ENCODE measurements around the gene E2F6. TPM values are rescaled to one million over a fixed set of nuclear protein-coding genes. Genes with fewer than 3 reads are reported as not detected.

Gene E2F6
- total RNA-seq, 1 experiment from 2014 or later = 16.1 TPM

DNA sequence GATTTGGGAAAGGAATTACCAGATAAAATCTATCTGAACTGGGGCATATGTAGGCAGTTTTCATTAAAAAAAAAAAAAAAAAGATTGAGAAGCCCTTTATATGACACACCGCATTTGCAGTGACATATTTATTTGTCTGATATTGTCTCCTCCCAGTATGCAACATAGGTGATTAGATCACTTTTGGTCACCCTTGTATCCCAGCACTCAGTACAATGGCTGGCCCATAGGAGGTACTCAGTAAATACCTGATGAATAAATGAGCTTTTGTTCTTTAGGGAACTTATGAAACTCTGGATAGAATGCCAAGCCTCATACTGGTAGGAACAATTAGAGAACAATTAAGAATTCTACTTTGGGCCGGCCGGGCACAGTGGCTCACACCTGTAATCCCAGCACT is 22.8 kb upstream of the E2F6 start:
- CTCF ChIA-PET = interaction anchor here (0.6 to 6.4 kb wide), 3 partner anchors 70 to 369 kb away, joined by 3 to 74 read pairs (median 5); no protein-coding TSS in a partner anchor
- H3K4me3 Mint-ChIP-seq (ENCODE audit: unreplicated experiment) = no peak overlapping the region

DNA sequence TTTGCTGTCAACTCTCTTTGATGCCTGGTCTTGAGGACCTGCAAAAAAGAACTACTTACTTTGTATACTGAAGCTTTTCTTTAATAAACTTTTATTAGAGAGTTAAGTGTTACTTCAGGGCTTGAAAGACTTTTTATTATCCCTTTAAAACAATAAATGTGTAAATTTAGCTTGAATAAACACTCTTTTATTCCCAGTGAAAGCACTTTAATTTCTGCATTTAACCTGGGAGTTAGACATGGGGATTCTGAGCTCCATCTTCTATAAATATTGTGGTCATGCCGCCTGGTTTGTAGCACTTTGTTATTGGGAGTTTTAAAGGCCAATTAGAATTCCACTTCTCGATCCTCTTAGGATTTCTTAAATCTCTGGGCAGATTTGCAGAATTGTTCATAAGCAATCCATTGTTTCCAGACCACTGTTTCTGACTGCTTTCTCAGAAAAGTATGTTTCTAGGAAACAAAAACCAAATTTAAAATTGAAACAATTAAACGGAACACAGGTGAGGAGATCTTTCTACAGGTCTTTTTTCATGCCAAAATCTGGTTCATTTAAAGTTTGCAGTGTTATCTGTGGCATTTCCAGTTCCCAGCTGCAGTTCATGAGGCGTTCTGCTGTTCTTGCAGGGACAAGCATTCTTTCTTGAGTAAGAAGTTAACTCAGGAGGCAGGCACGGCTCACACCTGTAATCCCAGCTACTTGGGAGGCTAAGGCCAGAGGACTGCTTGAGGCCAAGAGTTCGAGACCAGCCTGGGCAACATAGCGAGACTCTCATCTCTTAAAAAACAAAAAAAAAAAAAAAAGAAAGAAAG is 18.1 kb upstream of the E2F6 start:
- CTCF ChIA-PET = interaction anchor here (0.6 to 6.4 kb wide), 6 partner anchors 19 to 1522 kb away, joined by 3 to 74 read pairs (median 4); no protein-coding TSS in a partner anchor
- no peak overlapping the region for H3K27ac Mint-ChIP-seq (ENCODE audit: low read depth, unreplicated experiment)
- peaks cover 8% of the 10 kb centered on the region for H3K4me1 Mint-ChIP-seq (ENCODE audit: insufficient read depth, unreplicated experiment)
- TF ChIP-seq, protein P1, sequence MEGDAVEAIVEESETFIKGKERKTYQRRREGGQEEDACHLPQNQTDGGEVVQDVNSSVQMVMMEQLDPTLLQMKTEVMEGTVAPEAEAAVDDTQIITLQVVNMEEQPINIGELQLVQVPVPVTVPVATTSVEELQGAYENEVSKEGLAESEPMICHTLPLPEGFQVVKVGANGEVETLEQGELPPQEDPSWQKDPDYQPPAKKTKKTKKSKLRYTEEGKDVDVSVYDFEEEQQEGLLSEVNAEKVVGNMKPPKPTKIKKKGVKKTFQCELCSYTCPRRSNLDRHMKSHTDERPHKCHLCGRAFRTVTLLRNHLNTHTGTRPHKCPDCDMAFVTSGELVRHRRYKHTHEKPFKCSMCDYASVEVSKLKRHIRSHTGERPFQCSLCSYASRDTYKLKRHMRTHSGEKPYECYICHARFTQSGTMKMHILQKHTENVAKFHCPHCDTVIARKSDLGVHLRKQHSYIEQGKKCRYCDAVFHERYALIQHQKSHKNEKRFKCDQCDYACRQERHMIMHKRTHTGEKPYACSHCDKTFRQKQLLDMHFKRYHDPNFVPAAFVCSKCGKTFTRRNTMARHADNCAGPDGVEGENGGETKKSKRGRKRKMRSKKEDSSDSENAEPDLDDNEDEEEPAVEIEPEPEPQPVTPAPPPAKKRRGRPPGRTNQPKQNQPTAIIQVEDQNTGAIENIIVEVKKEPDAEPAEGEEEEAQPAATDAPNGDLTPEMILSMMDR (IDR thresholded peaks at IDR 0.05; ENCODE audit: unreplicated experiment) = no peak
- no peaks in the 10 kb centered on the region for H3K36me3 Mint-ChIP-seq (ENCODE audit: insufficient read depth, unreplicated experiment)
- peaks cover 19% of the 10 kb centered on the region for H3K27me3 Mint-ChIP-seq (ENCODE audit: insufficient read depth, unreplicated experiment)
- no peaks in the 10 kb centered on the region for H3K9me3 Mint-ChIP-seq (ENCODE audit: unreplicated experiment)
- H3K4me3 Mint-ChIP-seq (ENCODE audit: unreplicated experiment) = peak overlapping the region; percentile 81
- no peak for DNase-seq (ENCODE audit: unreplicated experiment)
- POLR2A ChIA-PET = interaction anchor here (0.7 to 0.9 kb wide), 3 partner anchors 13 to 98 kb away, joined by 3 read pairs; no protein-coding TSS in a partner anchor
- intact Hi-C loops (cut with micrococcal nuclease) = no loop called here
- BruUV-seq (replicated peaks) = no TSS peak

More for the DNA sequence above, 22.8 kb upstream of the E2F6 start:
- no peaks in the 10 kb centered on the region for H3K4me1 Mint-ChIP-seq (ENCODE audit: insufficient read depth, unreplicated experiment)
- no peaks in the 10 kb centered on the region for H3K27me3 Mint-ChIP-seq (ENCODE audit: insufficient read depth, unreplicated experiment)
- no peaks in the 10 kb centered on the region for H3K36me3 Mint-ChIP-seq (ENCODE audit: insufficient read depth, unreplicated experiment)
- no peak for DNase-seq (ENCODE audit: unreplicated experiment)
- TF ChIP-seq, protein P1 (IDR thresholded peaks at IDR 0.05; ENCODE audit: unreplicated experiment) = no peak
- BruUV-seq (replicated peaks) = no TSS peak
- POLR2A ChIA-PET = no interaction called here
- intact Hi-C loops (cut with micrococcal nuclease) = no loop called here
- H3K9me3 Mint-ChIP-seq (ENCODE audit: unreplicated experiment) = no peaks in the 10 kb centered on the region
- no peak overlapping the region for H3K27ac Mint-ChIP-seq (ENCODE audit: low read depth, unreplicated experiment)

DNA sequence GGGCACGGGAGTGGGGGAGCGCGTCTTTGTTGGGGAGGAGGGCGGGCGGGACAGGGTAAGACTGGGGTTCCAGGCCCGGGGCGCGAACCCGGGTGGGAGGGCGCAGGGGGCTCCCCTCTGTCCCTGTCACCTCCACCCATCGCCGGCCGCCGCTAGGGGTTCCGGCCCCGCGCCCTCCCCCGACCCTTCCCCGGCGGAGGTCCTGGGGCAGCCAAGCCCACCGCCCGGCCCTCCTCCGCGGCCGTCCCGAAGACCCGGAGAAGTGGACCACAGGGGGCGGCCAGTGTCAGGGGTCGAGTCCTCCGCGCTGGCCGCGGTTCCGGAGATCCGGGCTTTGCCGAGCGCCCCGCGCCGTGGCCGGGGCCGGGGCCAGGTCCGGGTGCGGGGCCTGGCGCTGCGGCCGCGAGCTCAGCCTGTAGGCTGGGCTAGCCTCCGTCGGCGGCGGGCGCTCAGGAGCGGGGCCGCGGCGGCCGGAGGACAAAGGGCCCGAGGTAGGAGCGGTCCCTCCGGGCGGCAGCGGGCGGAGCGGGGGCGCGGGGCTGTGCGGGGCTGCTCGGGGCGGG is 16.6 kb upstream of the E2F6 start:
- intact Hi-C loops (cut with micrococcal nuclease) = no loop called here
- ChIA-PET CTCF (interaction anchor here (0.5 to 6.5 kb wide), 3 partner anchors 51 to 231 kb away, joined by 3 to 299 read pairs (median 5); partner anchors contain the start of gene GREB1), POLR2A (no interaction called here)
- no TSS peak for BruUV-seq (replicated peaks)
- H3K9me3 Mint-ChIP-seq (ENCODE audit: unreplicated experiment) = no peaks in the 10 kb centered on the region
- no peak overlapping the region for H3K27ac Mint-ChIP-seq (ENCODE audit: low read depth, unreplicated experiment)
- no peaks in the 10 kb centered on the region for H3K36me3 Mint-ChIP-seq (ENCODE audit: insufficient read depth, unreplicated experiment)
- H3K27me3 Mint-ChIP-seq (ENCODE audit: insufficient read depth, unreplicated experiment) = peaks cover 23% of the 10 kb centered on the region
- DNase-seq (ENCODE audit: unreplicated experiment) = no peak
- TF ChIP-seq, protein P1 (IDR thresholded peaks at IDR 0.05; ENCODE audit: unreplicated experiment) = no peak
- H3K4me1 Mint-ChIP-seq (ENCODE audit: insufficient read depth, unreplicated experiment) = peaks cover 8% of the 10 kb centered on the region
- peak overlapping the region; percentile 81 for H3K4me3 Mint-ChIP-seq (ENCODE audit: unreplicated experiment)

DNA sequence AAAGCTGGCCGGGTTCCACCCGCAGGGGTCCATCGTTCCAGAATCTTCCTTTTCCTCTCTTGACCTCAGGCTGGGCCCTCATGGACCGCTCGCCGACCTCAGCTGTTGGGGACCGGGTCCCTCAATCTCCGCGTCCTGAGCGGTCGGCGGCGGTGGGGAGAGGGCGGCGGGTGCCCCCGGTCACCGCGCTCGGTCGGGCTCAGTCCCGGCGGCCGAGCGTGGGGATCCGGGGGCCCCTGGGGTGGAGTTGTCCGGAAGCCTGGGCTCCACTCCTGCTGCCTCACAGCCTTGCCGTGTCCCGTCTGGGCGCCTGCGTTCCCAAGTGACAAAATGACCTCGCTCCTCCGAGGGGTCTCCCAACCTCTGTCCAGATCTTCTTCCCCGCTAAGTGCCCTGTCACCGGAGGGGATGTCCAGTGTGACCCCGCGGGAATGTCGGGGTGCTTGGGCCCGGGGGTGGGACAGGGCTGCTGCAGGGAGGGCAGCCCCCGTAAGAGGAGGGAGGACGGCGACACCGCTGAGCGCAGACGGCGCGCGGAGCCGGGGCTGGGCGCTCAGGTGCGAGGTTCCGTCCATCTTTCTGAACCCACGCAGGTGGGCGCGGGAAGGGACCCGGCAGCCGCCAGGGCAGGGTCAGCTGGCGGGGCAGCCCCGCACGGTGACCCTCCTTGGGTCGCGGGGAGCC is 16.0 kb upstream of the E2F6 start:
- H3K9me3 Mint-ChIP-seq (ENCODE audit: unreplicated experiment) = no peaks in the 10 kb centered on the region
- intact Hi-C loops (cut with micrococcal nuclease) = no loop called here
- H3K27ac Mint-ChIP-seq (ENCODE audit: low read depth, unreplicated experiment) = no peak overlapping the region
- no TSS peak for BruUV-seq (replicated peaks)
- peaks cover 8% of the 10 kb centered on the region for H3K4me1 Mint-ChIP-seq (ENCODE audit: insufficient read depth, unreplicated experiment)
- no peaks in the 10 kb centered on the region for H3K36me3 Mint-ChIP-seq (ENCODE audit: insufficient read depth, unreplicated experiment)
- CTCF ChIA-PET = interaction anchor here (0.5 to 6.5 kb wide), 4 partner anchors 10 to 230 kb away, joined by 3 to 299 read pairs (median 8); partner anchors contain the start of gene GREB1
- TF ChIP-seq, protein P1 (IDR thresholded peaks at IDR 0.05; ENCODE audit: unreplicated experiment) = no peak
- POLR2A ChIA-PET = interaction anchor here (0.9 kb wide), 1 partner anchor 101 kb away, joined by 3 read pairs; no protein-coding TSS in a partner anchor
- no peak for DNase-seq (ENCODE audit: unreplicated experiment)
- no peak overlapping the region for H3K4me3 Mint-ChIP-seq (ENCODE audit: unreplicated experiment)
- peaks cover 23% of the 10 kb centered on the region for H3K27me3 Mint-ChIP-seq (ENCODE audit: insufficient read depth, unreplicated experiment)
